ENCODE measurements around the gene SH3BGR. TPM values are rescaled to one million over a fixed set of nuclear protein-coding genes. Genes with fewer than 3 reads are reported as not detected.
A peak's percentile ranks its signal among the peaks of the same experiment; 100 is the strongest.

The SH3BGR gene
- total RNA-seq, 3 donors from 2014 or later: 3.3 to 6.3 (median 5.0) TPM

GRCh38 chr21:39555911-39556590 lies 104.3 kb downstream of the SH3BGR start:
- no peaks in the 10 kb centered on the region for H3K27me3 ChIP-seq
- peak in 1 of 2 donors; percentile 50 for DNase-seq (ENCODE audit: low spot score in 2 of 2)
- no peaks in the 10 kb centered on the region for H3K9me3 ChIP-seq
- peak overlapping the region in 1 of 2 donors; percentile 12 for H3K27ac ChIP-seq
- no peaks in the 10 kb centered on the region for H3K36me3 ChIP-seq
- H3K4me3 ChIP-seq: no peak overlapping the region
- TF ChIP-seq POLR2A (IDR thresholded peaks at IDR 0.05): no peak
- TF ChIP-seq POLR2AphosphoS5 (IDR thresholded peaks at IDR 0.05): no peak
- no peak for TF ChIP-seq CTCF (IDR thresholded peaks at IDR 0.05)
- intact Hi-C loops (cut with DNase I; ENCODE audit: low total_unique reads): no loop called here
- H3K4me1 ChIP-seq: no peaks in the 10 kb centered on the region

GRCh38 chr21:39559511-39559910 lies 107.7 kb downstream of the SH3BGR start:
- Histone ChIP-seq H3K27me3 (no peaks in the 10 kb centered on the region), H3K4me1 (no peaks in the 10 kb centered on the region), H3K4me3 (no peak overlapping the region), H3K27ac (no peak overlapping the region), H3K36me3 (no peaks in the 10 kb centered on the region), H3K9me3 (no peaks in the 10 kb centered on the region)
- intact Hi-C loops (cut with DNase I; ENCODE audit: low total_unique reads): no loop called here
- TF ChIP-seq CTCF (IDR thresholded peaks at IDR 0.05) (no peak), POLR2A (IDR thresholded peaks at IDR 0.05) (no peak), POLR2AphosphoS5 (IDR thresholded peaks at IDR 0.05) (no peak)
- DNase-seq (ENCODE audit: low spot score in 2 of 2): no peak

GRCh38 chr21:39561140-39561539 lies 109.4 kb downstream of the SH3BGR start:
- Histone ChIP-seq H3K9me3 (no peaks in the 10 kb centered on the region), H3K27ac (no peak overlapping the region), H3K4me3 (no peak overlapping the region), H3K27me3 (no peaks in the 10 kb centered on the region), H3K36me3 (no peaks in the 10 kb centered on the region), H3K4me1 (no peaks in the 10 kb centered on the region)
- DNase-seq (ENCODE audit: low spot score in 2 of 2): no peak
- TF ChIP-seq POLR2A (IDR thresholded peaks at IDR 0.05) (no peak), CTCF (IDR thresholded peaks at IDR 0.05) (no peak), POLR2AphosphoS5 (IDR thresholded peaks at IDR 0.05) (no peak)
- intact Hi-C loops (cut with DNase I; ENCODE audit: low total_unique reads): no loop called here

GRCh38 chr21:39562791-39563770 lies 111.3 kb downstream of the SH3BGR start:
- Histone ChIP-seq H3K4me3 (no peak overlapping the region), H3K4me1 (no peaks in the 10 kb centered on the region), H3K27me3 (no peaks in the 10 kb centered on the region), H3K9me3 (no peaks in the 10 kb centered on the region), H3K36me3 (no peaks in the 10 kb centered on the region), H3K27ac (peak overlapping the region; percentile 10 to 63)
- intact Hi-C loops (cut with DNase I; ENCODE audit: low total_unique reads): no loop called here
- DNase-seq (ENCODE audit: low spot score in 2 of 2): no peak
- TF ChIP-seq POLR2AphosphoS5 (IDR thresholded peaks at IDR 0.05) (no peak), POLR2A (IDR thresholded peaks at IDR 0.05) (no peak)

GRCh38 chr21:39564200-39564599 lies 112.4 kb downstream of the SH3BGR start:
- Histone ChIP-seq H3K27me3 (no peaks in the 10 kb centered on the region), H3K36me3 (no peaks in the 10 kb centered on the region), H3K4me3 (no peak overlapping the region), H3K4me1 (no peaks in the 10 kb centered on the region), H3K9me3 (no peaks in the 10 kb centered on the region), H3K27ac (peak overlapping the region; percentile 10 to 63)
- no peak for TF ChIP-seq POLR2AphosphoS5 (IDR thresholded peaks at IDR 0.05)
- no peak for TF ChIP-seq POLR2A (IDR thresholded peaks at IDR 0.05)
- no peak for TF ChIP-seq CTCF (IDR thresholded peaks at IDR 0.05)
- DNase-seq (ENCODE audit: low spot score in 2 of 2): peak in 1 of 2 donors; percentile 56
- intact Hi-C loops (cut with DNase I; ENCODE audit: low total_unique reads): no loop called here

Other genes starting within 250 kb of the SH3BGR start
- gene BRWD1, start 138.3 kb upstream of the SH3BGR start, total RNA-seq: 100 to 1,000 TPM in 2 of 3 donors, 10 to 100 TPM in 1; 65.4 to 128 (median 105) TPM
- gene HMGN1, start 102.9 kb upstream of the SH3BGR start, total RNA-seq: 100 to 1,000 TPM in 2 of 3 donors, 10 to 100 TPM in 1; 68.5 to 166 (median 127) TPM
- 1 to 10 TPM; 1.6 to 6.0 (median 4.2) TPM for gene LCA5L, start 6.2 kb upstream of the SH3BGR start, total RNA-seq
- 1 to 10 TPM in 2 of 3 donors, not detected in 1; 2.3 to 2.9 TPM for gene B3GALT5, start 161.0 kb downstream of the SH3BGR start, total RNA-seq

Data from breast epithelium (tissue), 4 donors.